ENCODE measurements around the gene TLCD1.

TLCD1 gene, protein sequence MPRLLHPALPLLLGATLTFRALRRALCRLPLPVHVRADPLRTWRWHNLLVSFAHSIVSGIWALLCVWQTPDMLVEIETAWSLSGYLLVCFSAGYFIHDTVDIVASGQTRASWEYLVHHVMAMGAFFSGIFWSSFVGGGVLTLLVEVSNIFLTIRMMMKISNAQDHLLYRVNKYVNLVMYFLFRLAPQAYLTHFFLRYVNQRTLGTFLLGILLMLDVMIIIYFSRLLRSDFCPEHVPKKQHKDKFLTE

GRCh38 chr17:28726226-28726626, at the start of gene TLCD1:
TSS of gene TLCD1 (minus strand) at chr17:28726233. CDS start at chr17:28726097, 136 bp downstream.
- DNase-seq (ENCODE audit: low read depth) = no peak

DNA sequence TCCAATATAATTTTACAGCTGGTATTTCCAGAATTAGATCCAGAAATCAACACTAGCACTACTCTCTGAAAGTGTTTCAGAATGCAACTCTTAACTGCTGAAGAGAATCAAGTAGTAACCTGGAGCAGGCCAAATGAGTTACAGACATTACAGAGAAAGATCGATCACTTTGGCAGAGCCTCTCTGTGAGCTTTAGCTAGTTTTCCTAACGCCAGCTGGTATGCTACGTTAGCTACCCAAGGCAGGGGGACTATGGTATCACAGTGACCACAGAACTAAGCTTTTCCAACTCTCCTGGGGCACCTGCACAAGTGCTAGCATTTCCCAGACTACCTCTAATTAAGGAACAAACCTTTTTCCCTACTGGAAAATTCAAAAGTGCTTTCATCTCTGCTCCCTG, 48.2 kb upstream of the TLCD1 start:
- no peak for DNase-seq (ENCODE audit: low read depth)

- DNase-seq (ENCODE audit: low read depth) = no peak
Measured at GRCh38 chr17:28773736-28774135, 47.7 kb upstream of the TLCD1 start.

- no peak for DNase-seq (ENCODE audit: low read depth)
Measured at GRCh38 chr17:28765038-28765437, 39.0 kb upstream of the TLCD1 start.

DNA sequence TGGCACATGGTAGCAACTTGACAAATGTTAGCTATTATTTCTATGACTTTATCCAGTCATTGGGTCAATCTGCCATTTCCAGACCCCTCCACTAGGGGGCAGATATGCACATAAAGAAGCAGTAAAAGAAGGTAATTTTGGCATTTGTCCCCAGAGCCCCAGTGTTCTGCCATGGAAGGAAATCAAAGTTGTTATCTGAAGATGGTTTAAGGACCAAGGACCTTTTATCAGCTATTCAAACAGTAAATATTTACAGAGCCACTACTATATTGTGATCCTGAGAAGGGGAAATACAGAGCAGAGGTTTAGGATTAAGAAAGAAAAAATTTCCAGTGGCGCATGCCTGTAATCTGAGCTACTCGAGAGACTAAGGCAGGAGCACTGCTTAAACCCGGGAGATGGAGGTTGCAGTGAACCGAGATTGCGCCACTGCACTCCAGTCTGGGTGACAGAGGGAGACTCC, 37.8 kb upstream of the TLCD1 start:
- peak; percentile 69 for DNase-seq (ENCODE audit: low read depth)

DNA sequence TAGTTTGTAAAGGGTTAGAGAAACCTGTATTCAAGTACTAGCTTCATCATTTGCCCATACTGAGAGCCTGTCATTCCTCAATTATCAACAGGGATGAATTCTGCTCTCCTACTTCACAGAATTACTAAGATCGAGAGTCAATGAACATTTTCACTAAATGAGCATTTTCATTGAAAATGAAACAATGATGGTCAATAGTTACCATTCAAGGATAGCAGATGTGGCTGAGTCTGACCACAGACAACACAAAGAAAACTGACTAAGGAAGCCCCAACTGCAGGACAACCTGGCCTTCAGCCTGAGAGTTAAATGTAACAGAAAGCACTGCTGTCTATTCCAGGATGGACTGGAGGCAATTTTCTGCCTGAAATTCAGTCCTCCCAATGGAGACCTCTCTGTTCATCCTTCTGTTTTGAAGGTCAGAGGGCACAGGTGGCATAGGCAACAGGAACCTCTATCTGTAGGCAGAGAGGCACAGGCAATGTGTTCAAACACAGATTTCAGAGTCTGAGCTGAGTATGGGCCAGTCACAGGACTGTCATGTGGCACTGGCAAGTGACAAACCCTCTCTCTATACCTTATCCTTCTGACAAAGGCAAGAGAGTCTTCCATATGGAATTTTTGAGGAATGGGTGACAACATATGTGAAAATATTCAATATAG, 37.2 kb upstream of the TLCD1 start:
- no peak for DNase-seq (ENCODE audit: low read depth)

- peak; percentile 49 for DNase-seq (ENCODE audit: low read depth)
Measured at GRCh38 chr17:28760601-28761562, 34.8 kb upstream of the TLCD1 start.

GRCh38 chr17:28759256-28759865, 33.3 kb upstream of the TLCD1 start:
- no peak for DNase-seq (ENCODE audit: low read depth)

DNA sequence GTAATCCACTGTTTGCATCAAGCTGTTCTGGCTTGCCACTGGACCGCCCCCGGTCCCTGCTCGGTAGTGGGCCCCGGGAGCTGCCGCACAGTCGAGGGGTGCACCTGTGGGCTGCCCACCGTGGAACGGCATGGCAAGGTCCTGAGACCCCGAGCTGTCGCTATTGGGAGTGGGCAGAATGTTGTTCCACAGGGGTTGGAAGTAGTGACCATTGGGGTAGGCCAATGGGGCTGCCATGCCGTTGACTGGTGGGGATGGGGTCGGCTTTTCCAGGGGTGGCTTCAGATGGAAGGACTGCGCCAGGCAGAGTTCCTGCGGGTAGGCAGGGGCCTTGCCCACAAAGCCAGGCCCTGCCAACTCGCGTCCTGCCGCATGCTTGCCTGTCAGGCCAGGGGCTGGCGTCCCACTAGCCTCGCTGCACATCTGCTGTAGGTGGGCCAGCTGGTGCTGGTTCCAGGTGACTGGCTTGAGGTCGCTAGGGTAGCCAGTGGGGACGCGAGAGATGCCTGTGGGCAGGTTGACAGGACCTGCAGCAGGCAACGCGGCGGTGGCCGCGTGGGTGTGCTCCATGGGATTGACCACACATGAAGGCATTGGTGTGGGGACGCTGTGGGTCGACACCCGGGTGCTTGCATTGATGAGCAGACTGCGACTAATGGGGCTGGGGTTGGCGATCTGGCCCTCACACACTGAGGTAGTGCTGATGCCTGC, 32.5 kb upstream of the TLCD1 start:
- DNase-seq (ENCODE audit: low read depth) = no peak

- DNase-seq (ENCODE audit: low read depth) = no peak
Measured at GRCh38 chr17:28756049-28756804, 30.2 kb upstream of the TLCD1 start.

GRCh38 chr17:28755486-28755885, 29.5 kb upstream of the TLCD1 start:
- DNase-seq (ENCODE audit: low read depth) = no peak

DNA sequence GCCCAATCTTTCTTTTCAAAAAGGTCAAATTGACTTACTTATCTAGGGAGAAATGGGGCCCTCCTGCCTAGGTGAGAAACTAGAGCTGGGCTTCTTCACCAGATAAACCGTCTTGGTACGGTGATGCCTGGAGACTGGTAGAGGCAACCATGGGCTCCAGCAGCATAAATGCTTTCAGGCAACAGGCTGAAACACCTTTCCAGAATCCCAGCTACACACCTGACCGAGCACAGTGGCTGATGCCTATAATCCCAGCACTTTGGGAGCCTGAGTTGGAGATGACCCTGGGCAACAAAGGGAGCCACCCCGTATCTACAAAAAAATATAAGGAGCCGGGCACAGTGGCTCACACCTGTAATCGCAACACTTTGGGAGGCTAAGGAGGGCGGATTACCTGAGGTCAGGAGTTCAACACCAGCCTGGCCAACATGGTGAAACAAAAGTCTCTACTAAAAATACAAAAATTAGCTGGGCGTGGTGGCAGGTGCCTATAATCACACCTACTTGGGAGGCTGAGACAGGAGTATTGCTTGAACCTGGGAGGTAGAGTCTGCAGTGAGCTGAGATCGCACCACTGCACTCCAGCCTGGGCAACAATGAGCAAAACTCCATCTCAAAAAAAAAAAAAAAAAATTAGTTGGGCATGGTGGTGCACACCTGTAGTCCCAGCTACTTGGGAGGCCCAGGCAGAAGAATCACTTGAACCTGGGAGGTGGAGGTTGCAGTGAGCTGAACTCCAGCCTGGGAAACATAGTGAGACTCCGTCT, 25.8 kb upstream of the TLCD1 start:
- no peak for DNase-seq (ENCODE audit: low read depth)

- peak; percentile 87 for DNase-seq (ENCODE audit: low read depth)
Measured at GRCh38 chr17:28750178-28751047, 24.4 kb upstream of the TLCD1 start.

GRCh38 chr17:28749516-28750177, 23.6 kb upstream of the TLCD1 start:
- DNase-seq (ENCODE audit: low read depth) = no peak

- DNase-seq (ENCODE audit: low read depth) = no peak
Measured at GRCh38 chr17:28748852-28749515, 23.0 kb upstream of the TLCD1 start.

- DNase-seq (ENCODE audit: low read depth) = no peak
Measured at GRCh38 chr17:28747801-28748750, 22.0 kb upstream of the TLCD1 start.
